Left kidney (tissue), 2 donors: ENCODE measurements around the gene SLC25A24. TPM values are rescaled to one million over a fixed set of nuclear protein-coding genes. Genes with fewer than 3 reads are reported as not detected.

Source experiments
- DNase-seq: peaks from one replicate; pipeline ENCODE4 v3.0.0-alpha.2; 2013
- polyA plus RNA-seq: library from polyadenylated mRNA; unstranded; fragments of 120-200 nt; gene quantifications from one replicate; pipeline ENCODE4 v1.2.1, GENCODE V29; 2013; ENCODE audit not compliant: insufficient read length

The SLC25A24 gene
- polyA plus RNA-seq, 1 donor, result 47.7 TPM

GRCh38 chr1:108106775-108107174, 93.4 kb downstream of the SLC25A24 start:
- no peak for DNase-seq

- no peak for DNase-seq
Observed at GRCh38 chr1:108100148-108100547, 100.0 kb downstream of the SLC25A24 start.

GRCh38 chr1:108097018-108097417, 103.1 kb downstream of the SLC25A24 start:
- DNase-seq, result no peak

- DNase-seq, result no peak
Observed at GRCh38 chr1:108096089-108096488, 104.1 kb downstream of the SLC25A24 start.

- DNase-seq, result no peak
Observed at GRCh38 chr1:108089477-108089876, 110.7 kb downstream of the SLC25A24 start.

GRCh38 chr1:108085628-108086027, 114.5 kb downstream of the SLC25A24 start:
- DNase-seq, result no peak

GRCh38 chr1:108084866-108085477, 115.2 kb downstream of the SLC25A24 start:
- no peak for DNase-seq

Other genes starting within 250 kb of the SLC25A24 start
- 136 TPM for gene VAV3, start 235.2 kb downstream of the SLC25A24 start, polyA plus RNA-seq
- gene NBPF4, start 43.7 kb upstream of the SLC25A24 start, polyA plus RNA-seq, result not detected
- not detected for gene NBPF6, start 250.0 kb upstream of the SLC25A24 start, polyA plus RNA-seq